ENCODE results near the gene EPHB2. TPM values are rescaled to one million over a fixed set of nuclear protein-coding genes. Genes with fewer than 3 reads are reported as not detected.

EPHB2 gene
- total and polyA plus RNA-seq, 2 experiments from 2014 or later, result 1.0 to 5.1 TPM

DNA sequence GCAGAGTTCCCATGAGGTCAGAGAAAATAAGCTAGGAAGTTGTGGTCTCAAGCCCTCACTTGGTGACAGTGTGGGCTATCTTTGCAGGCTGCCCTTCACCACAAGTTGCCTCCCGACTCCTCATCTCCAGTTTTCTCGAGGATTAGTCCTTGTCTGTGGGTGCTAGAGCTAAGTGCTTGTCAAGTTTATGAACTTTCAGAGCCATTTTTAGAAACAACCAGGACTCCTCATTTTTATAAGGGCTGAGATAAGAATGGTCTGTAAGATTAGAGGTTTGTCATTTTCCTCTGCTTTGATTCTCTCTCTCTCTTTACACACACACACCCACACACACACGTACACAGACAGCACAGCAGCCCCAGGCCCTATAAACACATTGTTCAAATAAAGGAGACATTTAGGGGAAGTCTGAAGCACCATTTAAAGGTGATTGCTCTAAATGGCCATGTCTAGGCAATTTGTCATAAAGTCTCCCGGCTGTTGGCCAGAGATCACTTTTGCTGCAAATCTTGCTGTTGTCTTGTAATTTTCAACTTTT, 134.8 kb downstream of the EPHB2 start:
- TF ChIP-seq EZH2phosphoT487 (IDR thresholded peaks at IDR 0.05; ENCODE audit: insufficient read depth, low read depth), result no peak
- no peak for TF ChIP-seq EZH2 (IDR thresholded peaks at IDR 0.05; ENCODE audit: insufficient read depth, poor library complexity, severe bottlenecking)
- Histone ChIP-seq H3K79me2 (ENCODE audit: insufficient read depth) (no peaks in the 10 kb centered on the region), H3F3A (ENCODE audit: insufficient read depth) (no peaks in the 10 kb centered on the region), H3K27ac (no peak overlapping the region), H3K4me2 (ENCODE audit: unreplicated experiment) (no peak overlapping the region), H2AFZ (no peak overlapping the region), H3K9me2 (ENCODE audit: insufficient read depth) (no peaks in the 10 kb centered on the region), H3K36me3 (ENCODE audit: low read depth) (no peaks in the 10 kb centered on the region), H3K4me1 (ENCODE audit: insufficient read depth) (no peaks in the 10 kb centered on the region), H3K9me3 (ENCODE audit: low read depth) (no peaks in the 10 kb centered on the region), H4K20me1 (ENCODE audit: insufficient read depth) (no peaks in the 10 kb centered on the region), H3K4me3 (no peak overlapping the region), H3K9ac (no peak overlapping the region), H3K27me3 (replicated peaks; ENCODE audit: insufficient read depth) (no peaks in the 10 kb centered on the region)
- WGBS, 2 experiments (ENCODE audit: low coverage in 1 of 2, low lambda C conversion rate in 2 of 2, missing lambda C conversion rate in 2 of 2), result 81 to 93% methylated on average over 4 of the region's 4 CpGs
- no peak for DNase-seq
- in situ Hi-C loops (cut with MboI), result no loop called here

DNA sequence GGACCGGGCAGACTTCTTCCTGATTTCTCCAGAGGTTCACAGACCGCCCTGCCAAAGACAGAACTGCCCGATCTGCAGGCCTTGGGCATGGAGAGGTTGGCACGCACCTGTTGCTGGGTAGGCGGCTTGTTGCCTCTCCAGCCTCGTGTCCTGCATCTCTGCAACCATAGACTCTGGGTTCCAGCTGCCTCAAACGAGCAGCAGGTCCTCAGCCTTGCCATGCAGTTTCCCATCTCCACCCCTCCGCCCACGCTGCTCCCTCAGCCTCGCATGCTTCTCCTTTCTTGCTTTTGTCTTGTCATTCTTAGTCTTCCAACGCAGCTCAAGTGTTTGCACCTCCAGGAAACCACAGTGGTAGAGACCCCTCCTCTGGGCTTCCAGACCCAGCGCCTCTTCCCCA, 135.8 kb downstream of the EPHB2 start:
- no peaks in the 10 kb centered on the region for H3K9me2 ChIP-seq (ENCODE audit: insufficient read depth)
- in situ Hi-C loops (cut with MboI), result no loop called here
- no peak overlapping the region for H3K9ac ChIP-seq
- TF ChIP-seq EZH2phosphoT487 (IDR thresholded peaks at IDR 0.05; ENCODE audit: insufficient read depth, low read depth) (no peak), EZH2 (IDR thresholded peaks at IDR 0.05; ENCODE audit: insufficient read depth, poor library complexity, severe bottlenecking) (no peak)
- H3K4me1 ChIP-seq (ENCODE audit: insufficient read depth), result no peaks in the 10 kb centered on the region
- H3K27me3 ChIP-seq (replicated peaks; ENCODE audit: insufficient read depth), result no peaks in the 10 kb centered on the region
- no peak for DNase-seq
- no peak overlapping the region for H2AFZ ChIP-seq
- H3K4me2 ChIP-seq (ENCODE audit: unreplicated experiment), result no peak overlapping the region
- H3K9me3 ChIP-seq (ENCODE audit: low read depth), result no peaks in the 10 kb centered on the region
- no peak overlapping the region for H3K27ac ChIP-seq
- WGBS, 2 experiments (ENCODE audit: low coverage in 1 of 2, low lambda C conversion rate in 2 of 2, missing lambda C conversion rate in 2 of 2), result 93 to 96% methylated on average over 12 of the region's 12 CpGs
- no peak overlapping the region for H3K4me3 ChIP-seq
- H3F3A ChIP-seq (ENCODE audit: insufficient read depth), result no peaks in the 10 kb centered on the region
- no peaks in the 10 kb centered on the region for H4K20me1 ChIP-seq (ENCODE audit: insufficient read depth)
- no peaks in the 10 kb centered on the region for H3K79me2 ChIP-seq (ENCODE audit: insufficient read depth)
- no peaks in the 10 kb centered on the region for H3K36me3 ChIP-seq (ENCODE audit: low read depth)

DNA sequence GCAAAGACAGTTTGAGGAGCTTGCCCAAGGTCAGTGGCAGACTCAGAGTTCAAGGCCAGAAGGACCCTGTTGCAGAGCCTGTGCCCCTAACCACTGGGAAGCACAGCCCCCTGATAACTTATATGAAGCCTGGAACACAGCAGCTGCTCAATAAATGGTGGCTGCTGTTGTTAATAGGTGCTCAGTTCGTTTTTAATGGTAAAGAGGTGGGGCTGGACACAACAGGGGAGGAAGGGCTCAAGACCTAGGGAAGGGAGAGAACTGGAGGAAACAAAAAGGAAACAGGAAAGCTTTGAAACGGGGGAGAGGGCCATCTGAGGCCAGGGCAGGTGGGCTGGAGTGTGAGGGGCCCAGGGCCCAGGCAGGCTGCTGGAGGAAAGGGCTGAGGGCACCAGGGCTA, 136.6 kb downstream of the EPHB2 start:
- no peak overlapping the region for H3K4me3 ChIP-seq
- in situ Hi-C loops (cut with MboI), result no loop called here
- no peaks in the 10 kb centered on the region for H4K20me1 ChIP-seq (ENCODE audit: insufficient read depth)
- no peaks in the 10 kb centered on the region for H3K9me2 ChIP-seq (ENCODE audit: insufficient read depth)
- no peak overlapping the region for H3K27ac ChIP-seq
- TF ChIP-seq EZH2phosphoT487 (IDR thresholded peaks at IDR 0.05; ENCODE audit: insufficient read depth, low read depth), result no peak
- no peak for TF ChIP-seq EZH2 (IDR thresholded peaks at IDR 0.05; ENCODE audit: insufficient read depth, poor library complexity, severe bottlenecking)
- no peaks in the 10 kb centered on the region for H3K4me1 ChIP-seq (ENCODE audit: insufficient read depth)
- DNase-seq, result no peak
- H3K9me3 ChIP-seq (ENCODE audit: low read depth), result no peaks in the 10 kb centered on the region
- H3K4me2 ChIP-seq (ENCODE audit: unreplicated experiment), result no peak overlapping the region
- no peaks in the 10 kb centered on the region for H3K79me2 ChIP-seq (ENCODE audit: insufficient read depth)
- no peak overlapping the region for H2AFZ ChIP-seq
- no peaks in the 10 kb centered on the region for H3F3A ChIP-seq (ENCODE audit: insufficient read depth)
- no peaks in the 10 kb centered on the region for H3K36me3 ChIP-seq (ENCODE audit: low read depth)
- WGBS, 2 experiments (ENCODE audit: low coverage in 1 of 2, low lambda C conversion rate in 2 of 2, missing lambda C conversion rate in 2 of 2), result 51 to 73% methylated on average over 1 to 2 of the region's 2 CpGs
- no peaks in the 10 kb centered on the region for H3K27me3 ChIP-seq (replicated peaks; ENCODE audit: insufficient read depth)
- H3K9ac ChIP-seq, result no peak overlapping the region

DNA sequence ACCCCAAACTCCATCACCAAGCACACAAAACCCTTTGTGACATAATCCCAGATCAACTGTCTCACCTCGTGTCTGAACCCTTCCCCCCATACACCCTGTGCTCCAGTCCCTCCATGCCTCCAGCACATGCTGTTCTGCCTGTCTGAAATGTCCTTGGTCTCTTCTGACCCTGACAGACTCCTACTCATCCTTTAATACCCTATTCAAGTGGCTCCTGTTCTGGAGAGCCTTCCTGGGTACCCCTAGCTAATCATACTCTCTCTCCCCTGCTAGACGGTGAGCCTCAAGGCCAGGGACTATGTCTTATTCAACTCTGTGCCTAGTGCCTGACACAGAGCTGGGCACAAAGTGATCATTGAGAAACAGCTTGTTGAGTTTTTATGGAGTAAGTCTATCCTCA, 137.1 kb downstream of the EPHB2 start:
- Histone ChIP-seq H3K9ac (no peak overlapping the region), H3K9me2 (ENCODE audit: insufficient read depth) (no peaks in the 10 kb centered on the region), H3K36me3 (ENCODE audit: low read depth) (no peaks in the 10 kb centered on the region), H3F3A (ENCODE audit: insufficient read depth) (no peaks in the 10 kb centered on the region), H3K4me1 (ENCODE audit: insufficient read depth) (no peaks in the 10 kb centered on the region), H3K4me3 (no peak overlapping the region), H3K79me2 (ENCODE audit: insufficient read depth) (no peaks in the 10 kb centered on the region), H4K20me1 (ENCODE audit: insufficient read depth) (no peaks in the 10 kb centered on the region), H2AFZ (no peak overlapping the region), H3K9me3 (ENCODE audit: low read depth) (no peaks in the 10 kb centered on the region), H3K27me3 (replicated peaks; ENCODE audit: insufficient read depth) (no peaks in the 10 kb centered on the region), H3K27ac (no peak overlapping the region), H3K4me2 (ENCODE audit: unreplicated experiment) (no peak overlapping the region)
- no peak for DNase-seq
- TF ChIP-seq EZH2phosphoT487 (IDR thresholded peaks at IDR 0.05; ENCODE audit: insufficient read depth, low read depth) (no peak), EZH2 (IDR thresholded peaks at IDR 0.05; ENCODE audit: insufficient read depth, poor library complexity, severe bottlenecking) (no peak)
- 67 to 77% methylated on average over 2 of the region's 2 CpGs for WGBS, 2 experiments (ENCODE audit: low coverage in 1 of 2, low lambda C conversion rate in 2 of 2, missing lambda C conversion rate in 2 of 2)
- in situ Hi-C loops (cut with MboI), result no loop called here

DNA sequence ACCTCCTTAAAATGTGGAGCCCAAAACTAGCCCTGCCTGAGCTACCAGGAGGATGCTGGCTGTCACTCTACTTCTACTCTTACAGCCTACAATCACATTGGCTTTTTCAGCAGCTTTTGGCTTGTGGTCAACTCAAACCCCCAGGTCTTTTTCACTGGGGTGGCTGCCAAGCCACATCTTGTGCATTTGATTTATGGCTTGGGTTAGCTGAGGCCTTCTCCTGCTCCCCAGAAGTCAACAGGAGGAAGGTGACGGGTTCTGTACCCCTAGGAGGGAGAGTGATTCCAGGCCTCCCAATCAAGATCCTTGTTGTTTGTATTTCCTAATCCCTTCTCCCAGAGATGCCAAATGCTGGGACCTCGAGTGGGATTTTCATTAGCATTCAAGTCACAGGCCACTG, 137.8 kb downstream of the EPHB2 start:
- H3K27me3 ChIP-seq (replicated peaks; ENCODE audit: insufficient read depth), result no peaks in the 10 kb centered on the region
- no peaks in the 10 kb centered on the region for H4K20me1 ChIP-seq (ENCODE audit: insufficient read depth)
- H2AFZ ChIP-seq, result no peak overlapping the region
- DNase-seq, result no peak
- H3K4me3 ChIP-seq, result no peak overlapping the region
- in situ Hi-C loops (cut with MboI), result no loop called here
- no peak overlapping the region for H3K9ac ChIP-seq
- H3K9me3 ChIP-seq (ENCODE audit: low read depth), result no peaks in the 10 kb centered on the region
- TF ChIP-seq EZH2phosphoT487 (IDR thresholded peaks at IDR 0.05; ENCODE audit: insufficient read depth, low read depth) (no peak), EZH2 (IDR thresholded peaks at IDR 0.05; ENCODE audit: insufficient read depth, poor library complexity, severe bottlenecking) (no peak)
- H3K79me2 ChIP-seq (ENCODE audit: insufficient read depth), result no peaks in the 10 kb centered on the region
- H3K4me2 ChIP-seq (ENCODE audit: unreplicated experiment), result no peak overlapping the region
- 76 to 88% methylated on average over 2 of the region's 2 CpGs for WGBS, 2 experiments (ENCODE audit: low coverage in 1 of 2, low lambda C conversion rate in 2 of 2, missing lambda C conversion rate in 2 of 2)
- H3K4me1 ChIP-seq (ENCODE audit: insufficient read depth), result no peaks in the 10 kb centered on the region
- no peak overlapping the region for H3K27ac ChIP-seq
- no peaks in the 10 kb centered on the region for H3F3A ChIP-seq (ENCODE audit: insufficient read depth)
- no peaks in the 10 kb centered on the region for H3K9me2 ChIP-seq (ENCODE audit: insufficient read depth)
- H3K36me3 ChIP-seq (ENCODE audit: low read depth), result no peaks in the 10 kb centered on the region

Data from GM23248 (cell line).